Gastrocnemius medialis (tissue), 4 donors: ENCODE results near the gene NEURL2. TPM values are rescaled to one million over a fixed set of nuclear protein-coding genes. Genes with fewer than 3 reads are reported as not detected.

Experiments
- ATAC-seq, 2 donors: fragments of 150-250 bp; one replicate each; pipeline ENCODE4 v1.9.1; 2016
- DNase-seq, 2 donors: peaks; one replicate each; pipeline ENCODE4 v3.0.0-alpha.2; 2019
- H3K27ac ChIP-seq, 4 donors: fragments of 200-600 bp; sonication (generic); 1 replicate in 1 of 4; 2 replicates in 3 of 4; pipeline ENCODE4 v1.5.1; 2016 to 2018; ENCODE audit warnings: mild to moderate bottlenecking in 2 of 4, moderate library complexity in 1 of 4
- H3K27me3 ChIP-seq, 3 donors: fragments of 200-600 bp; sonication (generic) in 2 of 3; 1 replicate in 1 of 3; 2 replicates in 2 of 3; pipeline versions ENCODE4 v1.5.1 to v1.6.0; 2016 to 2019; ENCODE audit warnings: mild to moderate bottlenecking in 1 of 3, moderate library complexity in 1 of 3
- H3K36me3 ChIP-seq, 2 donors: fragments of 200-600 bp; sonication (generic) in 1 of 2; one replicate each; pipeline ENCODE4 v1.5.1; 2017 to 2018
- H3K4me1 ChIP-seq, 2 donors: fragments of 200-600 bp; sonication (generic) in 1 of 2; one replicate each; pipeline ENCODE4 v1.5.1; 2016 to 2017; ENCODE audit warnings: mild to moderate bottlenecking in 2 of 2
- H3K4me3 ChIP-seq, 4 donors: fragments of 200-600 bp; sonication (generic) in 3 of 4; 1 replicate in 1 of 4; 2 replicates in 3 of 4; pipeline ENCODE4 v1.5.1; 2016 to 2019; ENCODE audit warnings: mild to moderate bottlenecking in 2 of 4
- H3K9me3 ChIP-seq, 3 donors: fragments of 200-600 bp; sonication (generic) in 2 of 3; 1 replicate in 1 of 3; 2 replicates in 2 of 3; pipeline ENCODE4 v1.5.1; 2016 to 2019
- CTCF ChIP-seq, 5 experiments: fragments of 450-650 bp in 3 of 5; fragments of 200-600 bp in 2 of 5; sonication (generic) in 2 of 5; IDR thresholded peaks in 4 of 5; conservative IDR thresholded peaks in 1 of 5; 1 replicate in 4 of 5; 2 replicates in 1 of 5; pipeline ENCODE4 v1.5.1; 2016 to 2019; ENCODE audit warnings: antibody characterized with exemption in 5 of 5, mild to moderate bottlenecking in 3 of 5, moderate library complexity in 3 of 5
- POLR2A ChIP-seq, 2 donors: fragments of 450-650 bp; IDR thresholded peaks; one replicate each; pipeline ENCODE4 v1.6.1; 2017; ENCODE audit warnings: antibody characterized with exemption in 2 of 2, mild to moderate bottlenecking in 2 of 2, moderate library complexity in 2 of 2
- in situ Hi-C, 4 donors: fragments of 200-750 bp; cut with MboI; loops; one replicate each; pipeline versions ENCODE4 v1.15.0 to v1.8.0; 2017; ENCODE audit warnings: low sequenced_read_pairs in 4 of 4
- intact Hi-C: fragments of 100-400 bp; cut with DNase I; formaldehyde crosslinking; loops from one replicate; pipeline ENCODE4 v1.15.1; 2023; ENCODE audit warnings: low total_unique reads
- total RNA-seq, 4 donors: library from RNA; depleted of rRNA; stranded (reverse); fragments of >200 nt; gene quantifications; one replicate each; pipeline versions ENCODE4 v1.1.0 to v1.2.3, GENCODE V29; 2016

The NEURL2 gene
- total RNA-seq, 4 donors from 2014 or later: 4.9 to 24.1 (median 10.2) TPM

- no peak for TF ChIP-seq POLR2A (IDR thresholded peaks at IDR 0.05)
- no peak for DNase-seq
- in situ Hi-C loops (no loop called here), intact Hi-C loops (no loop called here)
- no peak overlapping the region for H3K4me3 ChIP-seq
- H3K27ac ChIP-seq: peak overlapping the region in 2 of 4 donors; percentile 97 to 100
- H3K27me3 ChIP-seq: no peaks in the 10 kb centered on the region
- no peak for ATAC-seq
- H3K9me3 ChIP-seq: no peaks in the 10 kb centered on the region
- H3K4me1 ChIP-seq: peaks cover 21 to 25% of the 10 kb centered on the region in 2 donors
- peaks cover 0 to 58% of the 10 kb centered on the region in 2 donors for H3K36me3 ChIP-seq
Observed at GRCh38 chr20:45937765-45938164, 46.8 kb upstream of the NEURL2 start.

- Histone ChIP-seq H3K4me3 (peak overlapping the region; percentile 78 to 99 (median 82)), H3K36me3 (peaks cover 0 to 36% of the 10 kb centered on the region in 2 donors), H3K9me3 (no peaks in the 10 kb centered on the region), H3K27ac (peak overlapping the region; percentile 97 to 100 (median 100)), H3K27me3 (no peaks in the 10 kb centered on the region), H3K4me1 (peaks cover 21 to 25% of the 10 kb centered on the region in 2 donors)
- intact Hi-C loops (loop anchor here (2.0 kb wide), 4 partner anchors 45 to 145 kb away; partner anchors contain the start of genes CTSA, DNTTIP1, NEURL2 and TNNC2), in situ Hi-C loops (no loop called here)
- DNase-seq (no peak), ATAC-seq (peak; percentile 22 to 37)
- TF ChIP-seq POLR2A (IDR thresholded peaks at IDR 0.05) (no peak), CTCF (IDR thresholded peaks at IDR 0.05 in 4 of 5, conservative IDR thresholded peaks at IDR 0.05 in 1 of 5) (no peak)
Observed at GRCh38 chr20:45935416-45936046, 44.5 kb upstream of the NEURL2 start.

DNA sequence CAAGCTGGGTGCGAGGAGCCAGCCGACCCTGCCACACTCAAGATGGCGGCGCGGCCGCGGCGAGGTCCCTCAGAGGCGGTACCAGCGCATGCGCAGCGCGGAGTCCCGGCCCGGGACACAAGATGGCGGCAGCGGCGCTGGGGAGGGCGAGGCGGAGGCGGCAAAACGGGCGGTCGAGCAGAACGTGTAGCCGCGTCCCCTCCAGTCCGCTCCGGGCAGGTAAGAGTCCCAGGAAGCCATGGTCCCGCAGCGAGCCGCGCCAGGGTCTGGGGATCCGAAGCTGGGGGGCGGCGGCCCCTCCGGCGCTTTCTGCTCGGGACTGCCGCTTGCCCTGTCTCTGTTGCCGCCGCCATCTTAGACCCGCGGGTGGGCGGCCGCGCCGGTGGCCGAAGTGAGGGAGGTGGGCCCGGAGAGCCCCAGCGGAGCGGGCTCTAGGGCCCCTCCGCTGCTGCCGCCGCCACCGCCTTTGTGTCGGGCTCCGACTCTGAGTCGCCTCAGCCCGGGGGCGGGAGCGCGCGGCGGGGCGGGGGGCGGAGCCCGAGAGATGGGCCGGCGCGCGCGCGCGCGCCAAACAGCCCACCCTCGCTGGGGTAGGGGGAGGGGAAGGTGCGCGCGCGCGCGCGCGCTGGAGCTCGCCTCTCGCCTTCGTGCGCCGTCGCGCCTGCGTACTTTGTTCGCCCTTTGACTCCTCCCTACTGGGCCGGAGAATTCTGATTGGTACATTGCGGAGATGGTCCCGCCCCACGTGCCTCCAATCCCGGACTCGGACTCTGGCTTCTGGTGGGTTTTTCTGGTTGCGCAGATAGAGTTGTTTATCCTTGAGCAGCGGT lies 43.8 kb upstream of the NEURL2 start, which contains the start of gene PCIF1:
PCIF1 (plus strand) TSS at position 98 of the 830 bp plus-strand sequence. CDS start 4,317 bp downstream, outside the sequence.
- DNase-seq (peak; percentile 98), ATAC-seq (peak; percentile 91)
- peaks cover 21 to 25% of the 10 kb centered on the region in 2 donors for H3K4me1 ChIP-seq
- intact Hi-C loops (loop anchor here (1.0 to 5.0 kb wide), 6 partner anchors 38 to 152 kb away; partner anchors contain the start of genes CTSA, DNTTIP1, NCOA5 and NEURL2), in situ Hi-C loops (no loop called here)
- H3K4me3 ChIP-seq: peak within 1 kb of the TSS; percentile 83 to 99 (median 98)
- H3K9me3 ChIP-seq: no peaks in the 10 kb centered on the region
- peaks cover 0 to 28% of the 10 kb centered on the region in 2 donors for H3K36me3 ChIP-seq
- TF ChIP-seq POLR2A (IDR thresholded peaks at IDR 0.05): peak; percentile 95 to 96
- TF ChIP-seq CTCF (IDR thresholded peaks at IDR 0.05 in 4 of 5, conservative IDR thresholded peaks at IDR 0.05 in 1 of 5): no peak
- no peaks in the 10 kb centered on the region for H3K27me3 ChIP-seq
- peak within 1 kb of the TSS; percentile 97 to 100 (median 100) for H3K27ac ChIP-seq

DNA sequence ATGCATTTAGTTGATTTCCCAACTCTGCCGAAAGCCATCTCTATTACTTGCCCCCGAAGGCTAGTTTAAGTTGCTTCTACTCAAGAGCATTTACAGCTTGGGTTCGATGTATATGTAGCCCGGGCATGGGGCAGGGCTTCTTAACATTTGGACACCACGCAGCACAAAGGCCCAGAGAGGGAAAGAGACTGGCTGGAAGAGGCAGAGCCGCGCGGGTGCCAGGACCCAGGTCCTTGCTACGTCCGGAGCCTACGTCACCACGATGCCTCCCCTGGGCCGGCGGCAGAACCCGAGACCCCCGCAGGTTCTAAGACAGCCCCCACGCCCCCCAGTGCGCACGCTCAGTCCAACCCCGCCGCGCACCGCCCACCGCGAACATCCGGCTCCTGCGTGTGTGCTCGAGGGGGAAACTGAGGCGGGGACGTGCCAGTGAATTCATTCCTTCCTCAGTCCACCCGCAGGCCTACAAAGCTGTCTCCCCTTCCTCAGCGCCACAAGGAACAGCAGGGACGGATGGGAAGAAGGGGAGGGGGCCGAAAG lies 43.1 kb upstream of the NEURL2 start:
- peaks cover 21 to 25% of the 10 kb centered on the region in 2 donors for H3K4me1 ChIP-seq

More for the DNA sequence above, 43.1 kb upstream of the NEURL2 start:
- Histone ChIP-seq H3K9me3 (no peaks in the 10 kb centered on the region), H3K36me3 (peaks cover 0 to 22% of the 10 kb centered on the region in 2 donors), H3K27me3 (no peaks in the 10 kb centered on the region), H3K27ac (peak overlapping the region; percentile 97 to 100 (median 100)), H3K4me3 (peak overlapping the region; percentile 83 to 99 (median 98))
- intact Hi-C loops: loop anchor here (1.0 to 5.0 kb wide), 6 partner anchors 38 to 153 kb away; partner anchors contain the start of genes CTSA, DNTTIP1, NCOA5 and NEURL2
- ATAC-seq (peak; percentile 13 to 16), DNase-seq (peak; percentile 42 to 61)
- in situ Hi-C loops: no loop called here
- TF ChIP-seq POLR2A (IDR thresholded peaks at IDR 0.05) (no peak), CTCF (IDR thresholded peaks at IDR 0.05 in 4 of 5, conservative IDR thresholded peaks at IDR 0.05 in 1 of 5) (no peak)
